Neural cell (in vitro differentiated cells): ENCODE results near the gene SYNGR4. TPM values are rescaled to one million over a fixed set of nuclear protein-coding genes. Genes with fewer than 3 reads are reported as not detected.
A peak's percentile ranks its signal among the peaks of the same experiment; 100 is the strongest.

Source experiments
- H2AFZ ChIP-seq: fragments of 200-600, 300-800 bp; sonication (generic), shearing (Covaris generic); 2 replicates; pipeline ENCODE4 v1.6.0; 2014; ENCODE audit warnings: low read depth, mild to moderate bottlenecking, antibody characterized with exemption, low read length, moderate library complexity
- H3F3A ChIP-seq: fragments of 200-600 bp; shearing (Covaris generic); 2 replicates; pipeline ENCODE4 v1.6.1; 2016; ENCODE audit warnings: mild to moderate bottlenecking, moderate library complexity, mixed read lengths, antibody characterized with exemption, low read length; ENCODE audit not compliant: insufficient read depth, poor library complexity, severe bottlenecking
- H3K27ac ChIP-seq: fragments of 200-600, 300-800 bp; sonication (generic), shearing (Covaris generic); 2 replicates; pipeline ENCODE4 v1.5.1; 2014; ENCODE audit warnings: mild to moderate bottlenecking, low read length, moderate library complexity
- H3K27me3 ChIP-seq: fragments of 300-800, 200-600 bp; sonication (generic), shearing (Covaris generic); 2 replicates; pipeline ENCODE4 v1.6.0; 2014; ENCODE audit warnings: mild to moderate bottlenecking, low read depth, low read length, moderate library complexity; ENCODE audit not compliant: insufficient read depth
- H3K36me3 ChIP-seq: fragments of 300-800, 200-600 bp; sonication (generic), shearing (Covaris generic); 2 replicates; pipeline ENCODE4 v1.5.1; 2014; ENCODE audit warnings: mild to moderate bottlenecking, antibody characterized with exemption, low read length, moderate library complexity; ENCODE audit not compliant: insufficient read depth
- H3K4me2 ChIP-seq: fragments of 300-800, 200-600 bp; sonication (generic), shearing (Covaris generic); 2 replicates; pipeline ENCODE4 v1.6.0; 2014; ENCODE audit warnings: mild to moderate bottlenecking, low read length
- H3K4me3 ChIP-seq: fragments of 300-800, 200-600 bp; sonication (generic), shearing (Covaris generic); 2 replicates; pipeline ENCODE4 v1.5.1; 2014; ENCODE audit warnings: mild to moderate bottlenecking, low read length, moderate library complexity
- H3K79me2 ChIP-seq: fragments of 200-600 bp; shearing (Covaris generic); replicated peaks from 2 replicates; pipeline ENCODE4 v1.6.0; 2014; ENCODE audit warnings: mild to moderate bottlenecking, low read length, moderate library complexity; ENCODE audit not compliant: insufficient read depth
- H3K9ac ChIP-seq: fragments of 300-800, 200-600 bp; sonication (generic), shearing (Covaris generic); 2 replicates; pipeline ENCODE4 v1.6.1; 2016; ENCODE audit warnings: mild to moderate bottlenecking, low read length, mixed read lengths
- H3K9me2 ChIP-seq: fragments of 200-600 bp; shearing (Covaris generic); 2 replicates; pipeline ENCODE4 v1.6.1; 2016; ENCODE audit warnings: mild to moderate bottlenecking, low read length, mixed read lengths; ENCODE audit not compliant: insufficient read depth
- H3K9me3 ChIP-seq: fragments of 200-600, 300-800 bp; sonication (generic), shearing (Covaris generic); 2 replicates; pipeline ENCODE4 v1.6.1; 2016; ENCODE audit warnings: mild to moderate bottlenecking, mixed run types, low read length, moderate library complexity, mixed read lengths
- H4K20me1 ChIP-seq: fragments of 200-600 bp; shearing (Covaris generic); 2 replicates; pipeline ENCODE4 v1.6.1; 2016; ENCODE audit warnings: mild to moderate bottlenecking, mixed run types; ENCODE audit not compliant: insufficient read depth
- EP300 ChIP-seq: fragments of 450-650 bp; conservative IDR thresholded peaks from 2 replicates; pipeline ENCODE4 v1.6.1; 2014; ENCODE audit warnings: antibody characterized with exemption, mild to moderate bottlenecking, moderate library complexity; ENCODE audit not compliant: poor library complexity, severe bottlenecking
- EZH2 ChIP-seq: fragments of 200-600, 300-800 bp; shearing (Covaris generic), sonication (generic); IDR thresholded peaks from 2 replicates; pipeline ENCODE4 v1.6.1; 2014; ENCODE audit warnings: antibody characterized with exemption, low read length, borderline replicate concordance, mild to moderate bottlenecking; ENCODE audit not compliant: insufficient read depth, poor library complexity, severe bottlenecking
- MXI1 ChIP-seq: fragments of 450-650 bp; conservative IDR thresholded peaks from 2 replicates; pipeline ENCODE4 v1.6.1; 2014; ENCODE audit warnings: antibody characterized with exemption, mild to moderate bottlenecking; ENCODE audit not compliant: poor library complexity, severe bottlenecking
- POLR2AphosphoS5 ChIP-seq: IDR thresholded peaks from 2 replicates; pipeline ENCODE4 v1.6.1; 2012
- RAD21 ChIP-seq: fragments of 450-650 bp; conservative IDR thresholded peaks from 2 replicates; pipeline ENCODE4 v1.6.1; 2014; ENCODE audit warnings: antibody characterized with exemption, mild to moderate bottlenecking, moderate library complexity
- SMC3 ChIP-seq: fragments of 450-650 bp; conservative IDR thresholded peaks from 2 replicates; pipeline ENCODE4 v1.6.1; 2014; ENCODE audit warnings: antibody characterized with exemption, mild to moderate bottlenecking, moderate library complexity; ENCODE audit not compliant: poor library complexity
- TAF1 ChIP-seq: IDR thresholded peaks from 2 replicates; pipeline ENCODE4 v1.6.1; 2012; ENCODE audit warnings: low read depth
- polyA plus RNA-seq: library from polyadenylated mRNA; depleted of rRNA; stranded (reverse); fragments of >200 nt; gene quantifications from 2 replicates; pipeline ENCODE4 v1.2.3, GENCODE V29; 2014
- TF ChIP-seq, protein P1 (sequence below): fragments of 450-650 bp; IDR thresholded peaks from 2 replicates; pipeline ENCODE4 v1.5.1; 2014; ENCODE audit warnings: antibody characterized with exemption, mild to moderate bottlenecking, moderate library complexity; ENCODE audit not compliant: poor library complexity, severe bottlenecking
- TF ChIP-seq, protein P2 (sequence below): IDR thresholded peaks from 2 replicates; pipeline ENCODE4 v1.6.1; 2012; ENCODE audit warnings: borderline replicate concordance

Gene SYNGR4
- polyA plus RNA-seq, 1 donor from 2014 or later, result not detected

DNA sequence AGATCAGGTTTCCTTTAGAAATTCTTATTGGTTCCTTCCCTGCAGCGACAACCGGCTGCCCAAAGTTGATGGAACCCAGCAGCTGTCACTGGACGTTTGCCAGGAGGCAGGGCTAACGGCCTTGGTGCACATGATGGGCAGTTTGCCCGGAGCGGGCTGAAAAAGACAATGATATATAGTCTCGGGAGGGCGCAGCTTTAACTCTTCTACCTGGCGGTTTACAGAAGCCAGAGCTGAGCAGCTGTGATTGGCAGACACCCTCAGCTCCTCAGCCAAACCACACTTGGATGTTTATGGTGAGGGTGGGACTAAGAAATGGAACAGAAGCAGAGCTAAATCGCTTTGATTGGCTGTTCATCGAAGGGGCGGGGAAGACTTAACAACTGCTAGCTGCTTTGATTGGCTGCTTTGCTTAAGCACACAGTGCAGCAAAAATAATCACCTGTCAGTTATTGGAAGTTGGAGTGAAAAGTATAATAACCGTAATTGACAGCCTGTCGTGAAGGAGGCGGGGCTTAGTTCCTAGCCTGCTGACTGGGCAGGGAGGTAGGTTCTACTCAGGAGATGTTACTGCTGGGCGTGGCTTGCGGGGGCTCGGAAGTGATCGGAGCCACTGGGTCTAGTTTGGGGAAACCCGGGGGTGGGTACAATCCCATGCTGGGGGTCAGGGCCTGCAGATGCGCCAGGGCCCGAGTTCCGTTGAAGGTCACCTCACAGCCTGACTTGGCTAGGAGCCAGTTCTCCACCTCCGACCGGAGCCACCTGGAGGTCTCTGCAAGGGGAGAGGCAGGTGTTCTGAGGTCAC lies 31.3 kb upstream of the SYNGR4 start:
- no peaks in the 10 kb centered on the region for H4K20me1 ChIP-seq
- peak; percentile 90 for TF ChIP-seq EP300
- TF ChIP-seq POLR2AphosphoS5, result peak; percentile 33
- TF ChIP-seq, protein P1, sequence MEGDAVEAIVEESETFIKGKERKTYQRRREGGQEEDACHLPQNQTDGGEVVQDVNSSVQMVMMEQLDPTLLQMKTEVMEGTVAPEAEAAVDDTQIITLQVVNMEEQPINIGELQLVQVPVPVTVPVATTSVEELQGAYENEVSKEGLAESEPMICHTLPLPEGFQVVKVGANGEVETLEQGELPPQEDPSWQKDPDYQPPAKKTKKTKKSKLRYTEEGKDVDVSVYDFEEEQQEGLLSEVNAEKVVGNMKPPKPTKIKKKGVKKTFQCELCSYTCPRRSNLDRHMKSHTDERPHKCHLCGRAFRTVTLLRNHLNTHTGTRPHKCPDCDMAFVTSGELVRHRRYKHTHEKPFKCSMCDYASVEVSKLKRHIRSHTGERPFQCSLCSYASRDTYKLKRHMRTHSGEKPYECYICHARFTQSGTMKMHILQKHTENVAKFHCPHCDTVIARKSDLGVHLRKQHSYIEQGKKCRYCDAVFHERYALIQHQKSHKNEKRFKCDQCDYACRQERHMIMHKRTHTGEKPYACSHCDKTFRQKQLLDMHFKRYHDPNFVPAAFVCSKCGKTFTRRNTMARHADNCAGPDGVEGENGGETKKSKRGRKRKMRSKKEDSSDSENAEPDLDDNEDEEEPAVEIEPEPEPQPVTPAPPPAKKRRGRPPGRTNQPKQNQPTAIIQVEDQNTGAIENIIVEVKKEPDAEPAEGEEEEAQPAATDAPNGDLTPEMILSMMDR, result no peak
- TF ChIP-seq TAF1, result no peak
- no peaks in the 10 kb centered on the region for H3K9me2 ChIP-seq
- H3K79me2 ChIP-seq, result no peaks in the 10 kb centered on the region
- H3K4me2 ChIP-seq, result peak overlapping the region; percentile 71
- peak overlapping the region; percentile 57 for H3K9ac ChIP-seq
- H3K27ac ChIP-seq, result peak overlapping the region; percentile 69
- H3K9me3 ChIP-seq, result no peaks in the 10 kb centered on the region
- peak overlapping the region; percentile 58 for H2AFZ ChIP-seq
- no peaks in the 10 kb centered on the region for H3K27me3 ChIP-seq
- peak overlapping the region; percentile 63 for H3K4me3 ChIP-seq
- no peaks in the 10 kb centered on the region for H3F3A ChIP-seq
- H3K36me3 ChIP-seq, result no peaks in the 10 kb centered on the region

DNA sequence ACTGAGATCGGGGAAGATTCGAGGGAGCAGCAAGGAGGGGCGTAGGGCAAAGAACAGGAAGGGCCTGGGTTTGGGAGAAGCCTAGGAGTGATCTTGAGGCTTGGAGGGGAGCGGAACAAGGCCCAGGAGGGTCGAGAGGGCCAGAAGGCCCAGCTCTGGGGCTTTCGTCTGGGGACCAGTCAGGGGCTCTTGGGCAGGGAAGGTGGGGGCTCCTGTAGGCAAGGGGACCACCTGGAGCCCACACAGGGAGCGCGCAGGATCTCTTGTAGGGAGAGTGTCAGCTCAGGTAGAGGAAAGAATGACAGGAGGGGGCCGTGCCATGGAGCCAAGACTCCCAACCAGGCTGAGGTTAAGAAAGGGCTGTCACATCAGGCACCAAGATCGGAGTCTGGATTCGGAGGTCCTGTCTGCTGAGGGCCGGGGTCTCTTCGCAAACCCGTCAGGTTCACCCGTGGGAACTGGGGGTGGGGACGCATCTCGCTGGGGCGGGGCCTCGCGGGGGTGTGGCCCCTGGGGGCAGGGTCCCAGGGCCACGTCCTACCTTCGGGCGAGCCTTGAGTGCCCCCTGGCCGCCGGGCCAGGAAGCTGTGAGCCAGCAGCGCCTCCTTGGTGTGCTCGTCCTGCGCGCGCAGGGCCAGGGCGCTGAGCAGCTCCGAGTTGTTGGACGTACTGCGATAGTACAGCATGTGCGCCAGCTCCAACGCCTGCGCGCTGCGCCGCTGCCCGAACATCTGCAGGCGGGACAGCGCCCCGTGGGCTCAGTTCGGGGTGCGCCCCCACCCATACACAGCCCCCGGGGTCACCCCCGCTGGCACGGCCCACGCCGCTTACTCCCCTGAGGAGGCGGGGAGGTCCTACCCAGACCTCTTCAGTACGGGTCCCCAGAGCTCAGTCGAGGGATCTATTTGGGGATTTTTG lies 30.4 kb upstream of the SYNGR4 start:
- no peaks in the 10 kb centered on the region for H3K9me2 ChIP-seq
- H3K36me3 ChIP-seq, result no peaks in the 10 kb centered on the region
- H3K4me2 ChIP-seq, result no peak overlapping the region
- H3K27me3 ChIP-seq, result no peaks in the 10 kb centered on the region
- TF ChIP-seq, protein P1, result no peak
- no peak for TF ChIP-seq EZH2
- no peak for TF ChIP-seq MXI1
- no peak for TF ChIP-seq RAD21
- TF ChIP-seq EP300, result no peak
- no peak for TF ChIP-seq POLR2AphosphoS5
- TF ChIP-seq SMC3, result no peak
- no peak for TF ChIP-seq TAF1
- TF ChIP-seq, protein P2, sequence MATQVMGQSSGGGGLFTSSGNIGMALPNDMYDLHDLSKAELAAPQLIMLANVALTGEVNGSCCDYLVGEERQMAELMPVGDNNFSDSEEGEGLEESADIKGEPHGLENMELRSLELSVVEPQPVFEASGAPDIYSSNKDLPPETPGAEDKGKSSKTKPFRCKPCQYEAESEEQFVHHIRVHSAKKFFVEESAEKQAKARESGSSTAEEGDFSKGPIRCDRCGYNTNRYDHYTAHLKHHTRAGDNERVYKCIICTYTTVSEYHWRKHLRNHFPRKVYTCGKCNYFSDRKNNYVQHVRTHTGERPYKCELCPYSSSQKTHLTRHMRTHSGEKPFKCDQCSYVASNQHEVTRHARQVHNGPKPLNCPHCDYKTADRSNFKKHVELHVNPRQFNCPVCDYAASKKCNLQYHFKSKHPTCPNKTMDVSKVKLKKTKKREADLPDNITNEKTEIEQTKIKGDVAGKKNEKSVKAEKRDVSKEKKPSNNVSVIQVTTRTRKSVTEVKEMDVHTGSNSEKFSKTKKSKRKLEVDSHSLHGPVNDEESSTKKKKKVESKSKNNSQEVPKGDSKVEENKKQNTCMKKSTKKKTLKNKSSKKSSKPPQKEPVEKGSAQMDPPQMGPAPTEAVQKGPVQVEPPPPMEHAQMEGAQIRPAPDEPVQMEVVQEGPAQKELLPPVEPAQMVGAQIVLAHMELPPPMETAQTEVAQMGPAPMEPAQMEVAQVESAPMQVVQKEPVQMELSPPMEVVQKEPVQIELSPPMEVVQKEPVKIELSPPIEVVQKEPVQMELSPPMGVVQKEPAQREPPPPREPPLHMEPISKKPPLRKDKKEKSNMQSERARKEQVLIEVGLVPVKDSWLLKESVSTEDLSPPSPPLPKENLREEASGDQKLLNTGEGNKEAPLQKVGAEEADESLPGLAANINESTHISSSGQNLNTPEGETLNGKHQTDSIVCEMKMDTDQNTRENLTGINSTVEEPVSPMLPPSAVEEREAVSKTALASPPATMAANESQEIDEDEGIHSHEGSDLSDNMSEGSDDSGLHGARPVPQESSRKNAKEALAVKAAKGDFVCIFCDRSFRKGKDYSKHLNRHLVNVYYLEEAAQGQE, result no peak
- H3K4me3 ChIP-seq, result peak overlapping the region; percentile 63
- no peaks in the 10 kb centered on the region for H3K79me2 ChIP-seq
- H3K27ac ChIP-seq, result peak overlapping the region; percentile 60
- no peaks in the 10 kb centered on the region for H3F3A ChIP-seq
- peak overlapping the region; percentile 58 for H2AFZ ChIP-seq
- no peaks in the 10 kb centered on the region for H4K20me1 ChIP-seq
- H3K9ac ChIP-seq, result peak overlapping the region; percentile 53
- no peaks in the 10 kb centered on the region for H3K9me3 ChIP-seq
